HG02970 (cell line): ENCODE data around the gene PPP6R1.
"Not testable (repeated sequence)": the region's sequence is repeated elsewhere in the genome, so short reads cannot be mapped to it uniquely, and the experiment has no call there.

ENCODE experiments used
- ATAC-seq: cut with Tn5 transposase; IDR thresholded peaks from one replicate; pipeline ENCODE4 v1.9.1; 2021; ENCODE audit warnings: mild to moderate bottlenecking, moderate library complexity, moderate number of reproducible peaks; ENCODE audit not compliant: unreplicated experiment, low FRiP score

PPP6R1 gene

GRCh38 chr19:55227241-55228014 lies 31.4 kb downstream of the PPP6R1 start:
- no peak for ATAC-seq

- ATAC-seq, result no peak
Measured at GRCh38 chr19:55226788-55227187, 32.0 kb downstream of the PPP6R1 start.

GRCh38 chr19:55226273-55226672 lies 32.5 kb downstream of the PPP6R1 start:
- no peak for ATAC-seq

GRCh38 chr19:55225415-55225958 lies 33.3 kb downstream of the PPP6R1 start:
- no peak for ATAC-seq

GRCh38 chr19:55224679-55225414 lies 34.0 kb downstream of the PPP6R1 start:
- not testable (repeated sequence) for ATAC-seq

GRCh38 chr19:55224038-55224665 lies 34.7 kb downstream of the PPP6R1 start:
- no peak for ATAC-seq

- ATAC-seq, result no peak
Measured at GRCh38 chr19:55223291-55224037, 35.4 kb downstream of the PPP6R1 start.

GRCh38 chr19:55220525-55220924 lies 38.3 kb downstream of the PPP6R1 start:
- ATAC-seq, result no peak

GRCh38 chr19:55216461-55217198 lies 42.2 kb downstream of the PPP6R1 start:
- ATAC-seq, result no peak

GRCh38 chr19:55213547-55213946 lies 45.3 kb downstream of the PPP6R1 start:
- ATAC-seq, result no peak

GRCh38 chr19:55212447-55212846 lies 46.4 kb downstream of the PPP6R1 start:
- ATAC-seq, result no peak

- ATAC-seq, result no peak
Measured at GRCh38 chr19:55209693-55210472, 48.9 kb downstream of the PPP6R1 start.

- ATAC-seq, result no peak
Measured at GRCh38 chr19:55208880-55209692, 49.7 kb downstream of the PPP6R1 start, which contains the start of gene PTPRH. PTPRH (minus strand) TSS chr19:55209501; CDS start chr19:55209433, 68 bp downstream.

- ATAC-seq, result no peak
Measured at GRCh38 chr19:55206664-55207500, 51.9 kb downstream of the PPP6R1 start.

- ATAC-seq, result not testable (repeated sequence)
Measured at GRCh38 chr19:55202199-55202598, 56.6 kb downstream of the PPP6R1 start.

- no peak for ATAC-seq
Measured at GRCh38 chr19:55199620-55200204, 59.1 kb downstream of the PPP6R1 start.

- ATAC-seq, result no peak
Measured at GRCh38 chr19:55198651-55199050, 60.2 kb downstream of the PPP6R1 start.
